ENCODE results near the gene CDH19. TPM values are rescaled to one million over a fixed set of nuclear protein-coding genes. Genes with fewer than 3 reads are reported as not detected.
"Not testable (repeated sequence)": the region's sequence is repeated elsewhere in the genome, so short reads cannot be mapped to it uniquely, and the experiment has no call there.

Gene CDH19
- total RNA-seq, 2 donors from 2014 or later = not detected

DNA sequence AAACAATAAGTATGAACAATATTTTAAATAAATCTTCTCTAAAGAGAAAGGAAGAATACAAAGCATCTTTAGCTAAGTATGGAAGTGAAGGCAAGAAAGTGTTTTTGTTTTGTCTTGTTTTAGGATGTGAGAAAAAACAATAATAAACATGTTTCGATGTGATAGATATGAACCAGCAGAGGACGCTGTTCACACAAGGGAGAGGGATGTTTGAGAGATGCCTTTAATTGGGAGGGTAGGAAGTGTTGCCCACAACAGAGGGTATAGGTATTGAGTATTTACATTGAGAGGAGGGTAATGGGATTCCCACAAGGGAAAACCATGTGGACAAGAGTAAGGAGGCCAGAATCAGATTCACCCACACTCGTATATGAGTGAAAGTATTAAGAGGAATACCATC is 55.1 kb downstream of the CDH19 start:
- DNase-seq (ENCODE audit: low spot score) = no peak
- no peak overlapping the region for H3K27ac Mint-ChIP-seq
- no peaks in the 10 kb centered on the region for H3K4me1 Mint-ChIP-seq (ENCODE audit: low read depth in 2 of 2)
- H3K4me3 Mint-ChIP-seq = no peak overlapping the region
- peaks cover 11% of the 10 kb centered on the region for H3K36me3 Mint-ChIP-seq
- H3K27me3 Mint-ChIP-seq = no peaks in the 10 kb centered on the region
- H3K9me3 Mint-ChIP-seq = peaks cover 11% of the 10 kb centered on the region
- no peak for ATAC-seq

DNA sequence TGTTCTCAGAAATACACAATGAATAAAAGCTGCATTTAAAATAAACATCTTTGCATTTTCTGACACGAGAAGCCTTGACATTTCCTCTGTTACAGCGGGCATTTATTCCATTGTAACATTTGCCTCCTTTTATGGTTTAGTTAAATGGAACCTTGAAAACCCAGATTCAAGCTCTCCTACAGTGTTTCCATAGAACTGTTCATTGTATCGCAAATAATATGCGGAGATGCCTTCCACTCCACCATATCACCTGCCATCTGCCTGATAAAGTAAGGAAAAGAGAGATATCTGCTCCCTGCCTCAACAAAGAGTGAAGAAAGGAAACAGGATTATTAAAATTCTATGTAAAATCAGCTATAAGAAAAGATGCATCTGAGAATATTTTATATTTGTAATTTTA is 69.8 kb downstream of the CDH19 start:
- Mint-ChIP-seq H3K4me1 (ENCODE audit: low read depth in 2 of 2) (no peaks in the 10 kb centered on the region), H3K27ac (no peak overlapping the region), H3K4me3 (no peak overlapping the region), H3K36me3 (no peaks in the 10 kb centered on the region), H3K27me3 (no peaks in the 10 kb centered on the region), H3K9me3 (peaks cover 3% of the 10 kb centered on the region)
- ATAC-seq (no peak), DNase-seq (ENCODE audit: low spot score) (no peak)

DNA sequence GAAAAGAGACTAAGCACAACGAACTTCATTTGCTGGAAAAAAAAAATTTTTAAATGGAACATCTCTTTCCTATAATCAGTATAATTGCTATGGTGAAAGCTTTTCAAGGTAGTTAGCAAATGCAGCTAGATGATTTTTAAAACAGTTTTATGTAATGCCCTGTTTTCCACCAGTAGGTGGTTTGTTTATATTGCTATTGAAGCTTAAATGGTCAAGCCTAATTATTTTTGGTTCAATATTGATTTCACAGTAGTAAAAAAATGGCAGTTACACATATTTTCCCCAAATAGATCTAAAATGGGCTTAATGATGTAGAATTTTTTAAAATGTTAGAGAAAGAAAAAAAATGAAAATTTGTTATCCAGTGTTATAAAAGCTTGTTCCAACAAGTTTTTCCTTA is 70.2 kb downstream of the CDH19 start:
- Mint-ChIP-seq H3K9me3 (peaks cover under 1% of the 10 kb centered on the region), H3K4me1 (ENCODE audit: low read depth in 2 of 2) (no peaks in the 10 kb centered on the region), H3K27ac (no peak overlapping the region), H3K36me3 (no peaks in the 10 kb centered on the region), H3K27me3 (no peaks in the 10 kb centered on the region), H3K4me3 (no peak overlapping the region)
- no peak for ATAC-seq
- DNase-seq (ENCODE audit: low spot score) = no peak

DNA sequence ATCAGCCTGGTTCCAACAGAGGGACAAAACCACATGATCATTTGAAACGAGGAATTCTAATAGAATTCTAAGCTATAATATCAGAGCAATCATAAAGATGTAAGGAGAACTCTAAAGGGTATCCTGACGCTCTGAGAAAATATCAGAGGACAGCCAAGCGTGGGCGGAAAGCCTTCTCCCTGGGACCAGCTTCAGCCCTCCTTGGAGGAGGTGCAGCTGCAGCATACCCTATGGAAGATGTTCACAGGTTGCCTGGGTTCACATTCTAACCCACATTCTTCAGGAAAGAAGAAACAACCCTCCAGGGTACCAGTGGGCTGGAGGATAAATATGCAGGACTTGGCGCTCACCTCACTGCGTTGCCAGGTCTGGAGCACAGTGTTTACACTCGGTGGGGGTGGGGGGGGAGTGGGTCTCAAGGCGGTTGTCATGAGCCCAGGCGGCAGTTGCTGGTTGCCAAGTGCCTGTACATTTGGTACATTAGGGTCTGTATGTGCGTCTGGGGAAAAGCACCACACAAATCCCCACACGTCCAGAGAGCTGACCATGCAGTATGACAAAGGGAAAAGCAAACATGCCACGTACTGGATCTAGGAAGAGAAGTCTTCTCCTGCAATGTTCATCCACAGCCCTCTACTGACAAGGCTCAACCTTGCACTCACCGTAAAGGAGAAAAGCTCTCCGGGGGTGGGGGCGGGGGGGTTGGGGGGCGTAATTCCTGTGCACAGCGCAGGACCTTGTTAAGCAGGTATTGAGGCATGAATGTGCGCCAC is 80.5 kb downstream of the CDH19 start:
- Mint-ChIP-seq H3K27ac (no peak overlapping the region), H3K4me1 (ENCODE audit: low read depth in 2 of 2) (no peaks in the 10 kb centered on the region), H3K9me3 (no peaks in the 10 kb centered on the region), H3K36me3 (no peaks in the 10 kb centered on the region), H3K27me3 (no peaks in the 10 kb centered on the region), H3K4me3 (no peak overlapping the region)
- DNase-seq (ENCODE audit: low spot score) = no peak
- no peak for ATAC-seq

DNA sequence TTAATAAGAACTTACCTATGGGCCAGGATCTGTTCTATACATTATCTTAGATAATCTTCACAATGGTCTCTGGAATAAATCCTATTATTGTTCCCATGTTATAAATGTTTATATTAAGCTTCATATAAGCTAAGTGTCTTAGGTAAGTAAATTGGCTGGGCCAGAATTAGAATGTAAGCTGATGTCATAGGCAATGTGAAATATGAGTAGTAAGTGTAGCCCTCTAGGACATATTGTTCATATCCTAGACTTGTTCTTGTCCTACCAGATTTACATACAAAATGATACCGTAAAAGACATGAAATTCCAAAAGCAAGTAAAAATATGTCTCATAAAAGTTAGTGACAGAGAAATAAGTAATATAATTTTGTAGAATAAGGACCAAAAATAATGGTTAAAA is 89.9 kb downstream of the CDH19 start:
- H3K9me3 Mint-ChIP-seq = peaks cover 3% of the 10 kb centered on the region
- no peaks in the 10 kb centered on the region for H3K4me1 Mint-ChIP-seq (ENCODE audit: low read depth in 2 of 2)
- no peak for ATAC-seq
- H3K36me3 Mint-ChIP-seq = no peaks in the 10 kb centered on the region
- DNase-seq (ENCODE audit: low spot score) = no peak
- H3K27me3 Mint-ChIP-seq = no peaks in the 10 kb centered on the region
- H3K27ac Mint-ChIP-seq = no peak overlapping the region
- H3K4me3 Mint-ChIP-seq = no peak overlapping the region

DNA sequence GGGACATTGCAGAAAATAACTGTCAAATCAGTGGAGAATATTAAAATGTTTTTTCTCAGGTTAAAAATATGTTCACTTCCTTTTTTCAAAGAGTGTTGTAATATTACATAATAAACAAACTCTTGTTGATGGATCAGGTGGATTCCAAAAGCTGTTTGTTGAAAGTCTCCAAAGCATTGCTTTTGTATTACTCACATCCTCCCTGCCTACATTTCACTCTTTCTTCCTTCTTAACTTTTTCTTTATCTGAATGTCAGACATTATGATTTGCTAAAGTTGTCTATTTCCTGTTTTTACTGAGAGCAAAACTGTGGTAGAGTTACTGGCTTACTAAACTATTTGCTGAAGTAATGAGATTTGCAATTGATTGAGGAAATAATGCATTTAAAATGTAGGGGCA is 92.1 kb downstream of the CDH19 start:
- DNase-seq (ENCODE audit: low spot score) (no peak), ATAC-seq (no peak)
- no peak overlapping the region for H3K27ac Mint-ChIP-seq
- no peak overlapping the region for H3K4me3 Mint-ChIP-seq
- H3K4me1 Mint-ChIP-seq (ENCODE audit: low read depth in 2 of 2) = no peaks in the 10 kb centered on the region
- H3K27me3 Mint-ChIP-seq = no peaks in the 10 kb centered on the region
- peaks cover under 1% of the 10 kb centered on the region for H3K9me3 Mint-ChIP-seq
- H3K36me3 Mint-ChIP-seq = no peaks in the 10 kb centered on the region

DNA sequence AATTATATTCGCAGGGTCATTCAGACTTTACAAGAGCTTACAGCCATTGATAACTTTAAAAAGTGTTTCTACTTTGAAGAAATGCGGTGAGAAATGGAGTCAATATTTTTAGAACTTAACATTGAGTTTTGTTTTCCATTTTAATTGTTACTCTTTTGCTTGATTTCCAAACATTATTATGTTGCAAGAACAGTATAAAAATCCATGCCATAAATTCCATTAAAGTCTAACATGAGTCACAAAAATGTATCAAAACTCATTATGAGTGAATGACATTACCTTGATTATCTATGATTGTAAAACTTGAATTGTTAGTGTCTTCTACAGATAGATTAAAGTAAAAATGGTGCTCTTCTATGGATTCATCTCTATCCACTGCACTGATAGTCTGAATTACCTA is 92.6 kb downstream of the CDH19 start:
- no peak for DNase-seq (ENCODE audit: low spot score)
- Mint-ChIP-seq H3K27ac (no peak overlapping the region), H3K4me3 (no peak overlapping the region), H3K4me1 (ENCODE audit: low read depth in 2 of 2) (no peaks in the 10 kb centered on the region), H3K9me3 (no peaks in the 10 kb centered on the region), H3K36me3 (no peaks in the 10 kb centered on the region), H3K27me3 (no peaks in the 10 kb centered on the region)
- ATAC-seq = no peak

DNA sequence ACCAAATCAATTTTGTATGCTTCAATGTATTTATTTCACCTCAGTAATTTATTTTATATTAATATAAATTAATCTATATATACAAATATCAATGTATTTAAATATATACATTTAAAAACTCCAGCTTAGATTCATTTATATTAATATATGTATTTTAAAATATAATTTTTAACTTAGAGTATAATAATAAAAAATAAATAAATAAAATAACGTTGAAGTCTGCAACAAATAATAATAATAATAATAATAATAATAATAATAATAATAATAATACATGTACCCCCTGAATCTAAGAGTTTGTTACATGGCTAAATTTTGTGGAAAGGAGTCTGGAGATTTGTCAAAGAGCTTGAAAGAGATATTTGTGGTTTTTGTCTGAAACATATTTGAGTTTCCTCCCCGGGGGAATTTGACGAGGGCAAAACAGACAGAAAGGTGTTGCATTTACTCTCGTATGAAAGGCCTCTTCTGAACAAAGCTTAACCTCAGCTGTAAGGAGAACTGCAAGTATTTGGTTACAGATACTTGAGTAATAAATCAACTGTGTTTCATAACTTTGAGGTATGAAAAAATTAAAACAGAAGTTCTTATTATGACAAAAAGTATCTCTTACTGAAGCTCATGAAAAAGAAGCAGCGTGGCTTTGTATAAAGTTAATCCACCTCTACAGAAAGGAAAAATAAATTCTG is 93.4 kb downstream of the CDH19 start:
- Mint-ChIP-seq H3K4me1 (ENCODE audit: low read depth in 2 of 2) (no peaks in the 10 kb centered on the region), H3K4me3 (no peak overlapping the region), H3K9me3 (peaks cover 3% of the 10 kb centered on the region), H3K27ac (no peak overlapping the region), H3K27me3 (no peaks in the 10 kb centered on the region), H3K36me3 (no peaks in the 10 kb centered on the region)
- DNase-seq (ENCODE audit: low spot score) (no peak), ATAC-seq (no peak)

DNA sequence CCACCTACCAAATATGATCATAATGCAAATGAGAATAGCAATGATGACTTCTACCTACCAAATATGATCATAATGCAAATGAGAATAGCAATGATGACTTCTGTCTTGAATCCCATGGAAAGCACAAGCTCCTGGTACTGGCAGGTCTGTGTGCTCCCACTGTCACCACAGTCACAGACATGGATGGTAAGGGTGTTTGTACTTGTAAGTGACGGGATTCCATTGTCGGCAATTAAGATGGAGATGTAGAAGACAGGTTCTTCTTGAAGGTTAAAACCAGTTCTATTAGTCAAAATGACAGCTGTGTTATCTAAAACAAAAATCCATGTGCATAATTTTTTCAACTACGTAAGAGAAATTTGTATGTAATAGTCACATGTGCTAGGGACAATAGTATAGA is 95.0 kb downstream of the CDH19 start:
- no peak for ATAC-seq

DNA sequence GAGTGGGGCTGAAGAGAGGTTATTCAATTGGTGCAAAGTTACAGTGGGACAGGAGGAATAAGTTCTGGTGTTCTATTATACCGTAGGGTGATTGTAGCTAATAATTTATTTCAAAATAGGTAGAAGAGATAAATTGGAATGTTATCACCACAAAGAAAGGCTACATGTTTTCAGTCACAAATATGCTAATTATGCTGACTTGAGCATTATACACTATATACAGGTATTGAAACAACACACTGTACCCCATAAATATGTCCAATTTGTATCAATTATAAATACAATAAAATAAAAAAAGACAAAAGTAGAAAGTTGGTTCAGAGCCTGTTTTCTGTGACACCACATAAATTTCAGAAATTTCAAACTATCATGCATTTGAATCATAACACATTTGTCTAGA is 97.7 kb downstream of the CDH19 start:
- Mint-ChIP-seq H3K27ac (no peak overlapping the region), H3K4me3 (no peak overlapping the region), H3K4me1 (ENCODE audit: low read depth in 2 of 2) (no peaks in the 10 kb centered on the region), H3K27me3 (no peaks in the 10 kb centered on the region), H3K36me3 (peaks cover 4% of the 10 kb centered on the region), H3K9me3 (peaks cover 8% of the 10 kb centered on the region)
- ATAC-seq = no peak
- DNase-seq (ENCODE audit: low spot score) = no peak

More for the DNA sequence above, 95.0 kb downstream of the CDH19 start:
- Mint-ChIP-seq H3K36me3 (no peaks in the 10 kb centered on the region), H3K9me3 (peaks cover 3% of the 10 kb centered on the region), H3K4me1 (ENCODE audit: low read depth in 2 of 2) (no peaks in the 10 kb centered on the region), H3K4me3 (no peak overlapping the region), H3K27me3 (no peaks in the 10 kb centered on the region), H3K27ac (no peak overlapping the region)
- no peak for DNase-seq (ENCODE audit: low spot score)

DNA sequence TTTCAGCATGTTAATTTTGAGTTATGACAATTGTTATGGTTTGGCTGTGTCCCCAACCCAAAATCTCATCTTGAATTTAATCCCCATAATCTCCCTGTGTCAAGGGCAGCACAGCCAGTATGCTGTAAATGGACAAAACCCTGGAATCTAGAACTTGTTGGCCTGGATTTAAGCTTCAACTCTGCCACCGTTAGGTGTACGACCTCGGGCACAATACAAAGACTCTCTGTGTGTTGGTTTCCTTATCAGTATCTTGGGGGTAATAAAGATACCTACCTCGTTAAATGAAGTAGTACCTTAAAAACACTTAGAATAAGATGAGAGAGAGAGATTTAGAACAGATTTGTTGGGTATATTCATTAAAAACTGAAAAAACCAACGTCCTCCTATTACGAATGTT is 106.5 kb downstream of the CDH19 start:
- H3K9me3 Mint-ChIP-seq = peaks cover 4% of the 10 kb centered on the region
- H3K27me3 Mint-ChIP-seq = no peaks in the 10 kb centered on the region
- H3K36me3 Mint-ChIP-seq = peaks cover 6% of the 10 kb centered on the region
- no peak overlapping the region for H3K4me3 Mint-ChIP-seq
- no peak for ATAC-seq
- no peak overlapping the region for H3K27ac Mint-ChIP-seq
- no peak for DNase-seq (ENCODE audit: low spot score)
- no peaks in the 10 kb centered on the region for H3K4me1 Mint-ChIP-seq (ENCODE audit: low read depth in 2 of 2)

DNA sequence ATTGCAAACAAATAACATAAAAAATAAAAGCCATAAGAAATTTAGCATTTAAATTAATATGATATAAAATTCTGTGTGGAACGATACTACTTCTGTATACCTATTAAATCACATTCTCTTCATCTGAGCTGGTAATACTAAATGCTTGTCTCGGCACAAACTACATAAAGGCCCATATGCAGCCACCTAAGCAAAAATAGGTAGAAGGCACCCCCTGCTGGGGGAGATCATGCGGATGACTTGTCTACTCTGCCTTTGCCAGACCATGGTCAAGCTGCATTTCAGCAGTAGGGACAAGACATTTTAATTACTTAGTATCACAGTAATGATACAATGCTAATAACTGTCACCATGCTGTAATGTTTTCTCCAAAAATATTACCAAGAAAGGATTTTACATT is 108.0 kb downstream of the CDH19 start:
- no peak for DNase-seq (ENCODE audit: low spot score)
- no peaks in the 10 kb centered on the region for H3K27me3 Mint-ChIP-seq
- no peak overlapping the region for H3K4me3 Mint-ChIP-seq
- ATAC-seq = no peak
- no peaks in the 10 kb centered on the region for H3K36me3 Mint-ChIP-seq
- no peaks in the 10 kb centered on the region for H3K9me3 Mint-ChIP-seq
- H3K27ac Mint-ChIP-seq = no peak overlapping the region
- no peaks in the 10 kb centered on the region for H3K4me1 Mint-ChIP-seq (ENCODE audit: low read depth in 2 of 2)

DNA sequence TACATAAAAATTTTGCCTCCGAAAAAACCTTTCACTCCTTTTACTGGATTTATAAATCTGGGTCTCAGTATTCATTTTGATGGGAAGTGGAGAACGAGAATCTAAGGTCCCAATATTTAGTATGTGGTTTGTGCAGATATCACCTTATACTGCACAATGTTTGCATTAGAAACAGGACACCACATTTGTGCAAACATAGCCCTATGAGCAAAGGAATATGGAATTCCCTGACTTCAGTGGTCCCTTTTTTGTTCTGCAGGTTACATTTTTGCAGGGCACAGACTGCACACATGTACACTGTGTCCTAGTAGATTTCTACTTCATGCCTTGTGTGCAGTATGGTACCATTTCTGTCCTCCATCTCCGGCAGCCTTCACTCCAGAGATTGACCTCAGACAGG is 130.0 kb downstream of the CDH19 start:
- Mint-ChIP-seq H3K36me3 (peaks cover 6% of the 10 kb centered on the region), H3K4me1 (ENCODE audit: low read depth in 2 of 2) (no peaks in the 10 kb centered on the region), H3K4me3 (no peak overlapping the region), H3K27ac (no peak overlapping the region), H3K27me3 (no peaks in the 10 kb centered on the region), H3K9me3 (peaks cover 13% of the 10 kb centered on the region)
- ATAC-seq = no peak
- no peak for DNase-seq (ENCODE audit: low spot score)

DNA sequence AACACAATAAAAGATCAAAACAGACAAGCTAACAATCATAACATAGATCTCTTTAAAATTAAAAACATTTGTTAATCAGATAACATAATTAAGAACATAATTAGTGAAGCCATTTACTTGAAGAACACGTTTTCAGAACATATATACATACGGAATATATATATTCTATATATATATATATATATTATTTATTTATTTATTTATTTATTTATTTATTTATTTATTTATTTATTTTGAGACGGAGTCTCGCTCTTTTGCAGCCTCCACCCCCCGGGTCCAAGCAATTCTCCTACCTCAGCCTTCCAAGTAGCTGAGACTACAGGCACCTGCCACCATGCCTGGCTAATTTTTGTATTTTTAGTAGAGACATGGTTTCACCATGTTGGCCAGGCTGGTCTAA is 137.7 kb downstream of the CDH19 start:
- DNase-seq (ENCODE audit: low spot score); ATAC-seq; H3K4me1 Mint-ChIP-seq (ENCODE audit: low read depth in 2 of 2); H3K27me3 Mint-ChIP-seq; H3K36me3 Mint-ChIP-seq; H3K27ac Mint-ChIP-seq; H3K4me3 Mint-ChIP-seq: not testable (repeated sequence)
- peaks cover 11% of the 10 kb centered on the region for H3K9me3 Mint-ChIP-seq

All from natural killer cell treated with Interleukin-12 subunit alpha and Interleukin-12 subunit beta and Interleukin-15 and Interleukin-18, amount 100 ng/mL, for 72 hours (primary cell).